ACC112 (cell line): ENCODE results near the gene FIG4.
"Not testable (repeated sequence)": the region's sequence is repeated elsewhere in the genome, so short reads cannot be mapped to it uniquely, and the experiment has no call there.

Experiments used
- H2AFZ ChIP-seq: fragments of 200-600 bp; sonication (generic); one replicate; pipeline ENCODE4 v1.6.0; 2017; ENCODE audit warnings: antibody characterized with exemption, low read length; ENCODE audit not compliant: unreplicated experiment
- H3K27ac ChIP-seq: fragments of 200-600 bp; sonication (generic); 2 replicates; pipeline ENCODE4 v1.5.1; 2014; ENCODE audit warnings: low read depth, mild to moderate bottlenecking, antibody characterized with exemption, low read length, moderate library complexity
- H3K27me3 ChIP-seq: fragments of 200-600 bp; sonication (generic); 2 replicates; pipeline ENCODE4 v1.6.1; 2014; ENCODE audit warnings: mild to moderate bottlenecking, antibody characterized with exemption, low read length, moderate library complexity, mixed read lengths; ENCODE audit not compliant: insufficient read depth
- H3K36me3 ChIP-seq: fragments of 200-600 bp; sonication (generic); 2 replicates; pipeline ENCODE4 v1.6.1; 2016; ENCODE audit warnings: mild to moderate bottlenecking, antibody characterized with exemption, low read length, moderate library complexity, mixed read lengths; ENCODE audit not compliant: insufficient read depth
- H3K4me1 ChIP-seq: fragments of 200-600 bp; sonication (generic); one replicate; pipeline ENCODE4 v1.6.1; 2016; ENCODE audit warnings: low read length, mixed read lengths; ENCODE audit not compliant: insufficient read depth, unreplicated experiment, control insufficient read depth
- H3K4me3 ChIP-seq: fragments of 200-600 bp; sonication (generic); 2 replicates; pipeline ENCODE4 v1.5.1; 2014; ENCODE audit warnings: mild to moderate bottlenecking, low read depth, low read length
- H3K79me2 ChIP-seq: fragments of 200-600 bp; sonication (generic); one replicate; pipeline ENCODE4 v1.6.0; 2016; ENCODE audit warnings: low read length; ENCODE audit not compliant: control insufficient read depth, unreplicated experiment, insufficient read depth

Gene FIG4

DNA sequence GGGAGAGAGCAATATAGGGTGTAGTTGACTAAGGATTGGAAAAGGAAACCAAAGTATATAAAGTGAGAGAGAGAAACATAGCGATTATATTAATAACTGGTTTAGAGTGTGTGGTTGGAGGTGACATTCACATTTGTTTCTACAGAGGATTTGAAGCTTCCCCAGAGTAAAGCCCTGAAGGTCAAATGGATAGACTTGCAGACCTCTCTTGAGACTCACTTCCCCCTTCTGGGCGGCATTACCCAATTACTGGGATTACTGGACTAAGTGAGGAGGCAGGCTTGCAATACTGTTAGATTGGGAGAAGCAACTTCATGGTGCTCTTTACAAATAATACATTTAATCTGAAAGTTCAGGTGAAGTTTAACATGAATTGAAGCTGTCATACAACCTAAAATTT lies 10.7 kb downstream of the FIG4 start:
- Histone ChIP-seq H3K27ac (no peak overlapping the region), H3K27me3 (no peaks in the 10 kb centered on the region), H3K79me2 (no peaks in the 10 kb centered on the region), H2AFZ (no peak overlapping the region), H3K4me1 (no peaks in the 10 kb centered on the region), H3K36me3 (no peaks in the 10 kb centered on the region), H3K4me3 (no peak overlapping the region)

DNA sequence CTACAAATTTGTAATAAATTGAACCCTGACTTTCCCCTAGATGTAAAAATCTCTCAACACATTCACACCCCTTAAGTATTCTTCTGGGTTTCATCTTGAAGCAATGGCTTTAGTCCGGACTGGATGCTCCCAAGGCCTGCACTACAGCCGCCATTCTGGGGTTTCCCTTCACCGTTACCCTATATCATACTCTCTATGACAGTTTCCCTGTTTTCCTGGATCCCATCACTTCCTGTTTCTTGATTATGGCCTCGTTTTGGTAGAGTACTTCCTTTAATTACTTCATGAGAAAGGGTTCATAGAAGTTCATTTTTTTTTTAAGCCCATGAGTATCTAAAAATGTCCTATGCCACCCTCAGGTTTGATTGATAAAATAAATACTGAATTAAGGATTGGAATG lies 11.7 kb downstream of the FIG4 start:
- no peak overlapping the region for H3K27ac ChIP-seq
- no peaks in the 10 kb centered on the region for H3K36me3 ChIP-seq
- H3K4me3 ChIP-seq, result no peak overlapping the region
- H2AFZ ChIP-seq, result no peak overlapping the region
- H3K79me2 ChIP-seq, result no peaks in the 10 kb centered on the region
- H3K27me3 ChIP-seq, result no peaks in the 10 kb centered on the region
- no peaks in the 10 kb centered on the region for H3K4me1 ChIP-seq

GRCh38 chr6:109705258-109705657 lies 14.2 kb downstream of the FIG4 start:
- H3K4me1 ChIP-seq, result no peaks in the 10 kb centered on the region
- no peaks in the 10 kb centered on the region for H3K27me3 ChIP-seq
- no peaks in the 10 kb centered on the region for H3K36me3 ChIP-seq
- H2AFZ ChIP-seq, result no peak overlapping the region
- H3K79me2 ChIP-seq, result no peaks in the 10 kb centered on the region
- H3K27ac ChIP-seq, result no peak overlapping the region
- no peak overlapping the region for H3K4me3 ChIP-seq

- Histone ChIP-seq H3K4me1 (no peaks in the 10 kb centered on the region), H3K27ac (no peak overlapping the region), H3K79me2 (peaks cover 1% of the 10 kb centered on the region), H3K4me3 (no peak overlapping the region), H3K27me3 (no peaks in the 10 kb centered on the region), H2AFZ (no peak overlapping the region), H3K36me3 (no peaks in the 10 kb centered on the region)
These were observed 15.4 kb downstream of the FIG4 start for GRCh38 chr6:109706513-109706912.

GRCh38 chr6:109708099-109708498 lies 17.0 kb downstream of the FIG4 start:
- H3K36me3 ChIP-seq, H3K27me3 ChIP-seq, H2AFZ ChIP-seq, H3K4me3 ChIP-seq, H3K79me2 ChIP-seq, H3K27ac ChIP-seq, H3K4me1 ChIP-seq: not testable (repeated sequence)

DNA sequence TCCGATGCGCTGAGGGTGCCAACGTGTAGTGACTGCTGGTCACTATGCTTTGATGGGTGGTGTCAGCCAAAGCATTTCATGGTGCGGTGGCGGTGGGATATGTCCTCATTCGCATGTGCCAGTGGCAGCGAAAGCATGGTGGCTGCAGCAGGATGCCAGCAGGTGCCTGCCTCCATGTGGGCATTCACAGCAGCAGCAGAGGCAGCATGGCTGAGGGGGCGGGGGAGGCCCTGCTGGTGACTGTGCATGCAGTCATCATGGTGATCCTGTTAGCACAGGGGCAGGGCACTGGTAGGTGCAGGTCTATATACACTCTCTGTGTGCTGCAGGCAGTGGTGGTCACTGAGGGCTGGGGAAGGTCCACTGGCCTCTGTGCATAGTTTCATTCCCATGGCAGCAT lies 22.0 kb downstream of the FIG4 start:
- Histone ChIP-seq H3K79me2 (peaks cover 3% of the 10 kb centered on the region), H3K27ac (no peak overlapping the region), H3K36me3 (no peaks in the 10 kb centered on the region), H3K27me3 (no peaks in the 10 kb centered on the region), H3K4me3 (no peak overlapping the region), H3K4me1 (no peaks in the 10 kb centered on the region), H2AFZ (no peak overlapping the region)

DNA sequence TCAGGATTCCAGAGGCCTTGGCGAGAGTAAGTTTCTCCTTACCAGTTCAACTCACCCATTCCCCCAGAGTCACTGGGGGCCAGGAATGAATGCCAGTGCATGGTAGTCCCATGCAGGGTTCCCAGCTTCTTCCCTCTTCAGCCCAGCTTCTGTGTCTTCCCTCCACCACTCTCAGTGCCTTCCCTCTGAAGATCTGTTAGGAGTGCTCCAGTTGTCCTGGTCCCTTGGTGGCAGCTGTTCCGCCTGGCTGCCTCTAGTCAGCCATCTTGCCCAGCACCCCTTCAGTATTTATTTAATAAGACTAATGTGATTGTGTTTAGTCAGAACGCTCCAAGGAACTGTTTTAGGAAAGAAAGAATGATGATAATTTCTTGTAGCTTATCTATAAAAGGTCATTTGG lies 23.1 kb downstream of the FIG4 start:
- Histone ChIP-seq H3K4me3 (no peak overlapping the region), H3K27ac (no peak overlapping the region), H2AFZ (no peak overlapping the region), H3K36me3 (no peaks in the 10 kb centered on the region), H3K4me1 (no peaks in the 10 kb centered on the region), H3K27me3 (no peaks in the 10 kb centered on the region), H3K79me2 (peaks cover 3% of the 10 kb centered on the region)

- H3K4me3 ChIP-seq, result no peak overlapping the region
- H2AFZ ChIP-seq, result no peak overlapping the region
- H3K79me2 ChIP-seq, result peaks cover 3% of the 10 kb centered on the region
- no peaks in the 10 kb centered on the region for H3K4me1 ChIP-seq
- H3K27ac ChIP-seq, result no peak overlapping the region
- H3K36me3 ChIP-seq, result no peaks in the 10 kb centered on the region
- no peaks in the 10 kb centered on the region for H3K27me3 ChIP-seq
These were observed 23.5 kb downstream of the FIG4 start for GRCh38 chr6:109714611-109715010.

- H3K27me3 ChIP-seq, result no peaks in the 10 kb centered on the region
- peaks cover 3% of the 10 kb centered on the region for H3K79me2 ChIP-seq
- H3K4me3 ChIP-seq, result no peak overlapping the region
- H3K27ac ChIP-seq, result no peak overlapping the region
- H3K4me1 ChIP-seq, result no peaks in the 10 kb centered on the region
- no peaks in the 10 kb centered on the region for H3K36me3 ChIP-seq
- no peak overlapping the region for H2AFZ ChIP-seq
These were observed 24.5 kb downstream of the FIG4 start for GRCh38 chr6:109715616-109716015.

GRCh38 chr6:109717971-109718370 lies 26.9 kb downstream of the FIG4 start:
- H3K27ac ChIP-seq, result no peak overlapping the region
- no peaks in the 10 kb centered on the region for H3K79me2 ChIP-seq

DNA sequence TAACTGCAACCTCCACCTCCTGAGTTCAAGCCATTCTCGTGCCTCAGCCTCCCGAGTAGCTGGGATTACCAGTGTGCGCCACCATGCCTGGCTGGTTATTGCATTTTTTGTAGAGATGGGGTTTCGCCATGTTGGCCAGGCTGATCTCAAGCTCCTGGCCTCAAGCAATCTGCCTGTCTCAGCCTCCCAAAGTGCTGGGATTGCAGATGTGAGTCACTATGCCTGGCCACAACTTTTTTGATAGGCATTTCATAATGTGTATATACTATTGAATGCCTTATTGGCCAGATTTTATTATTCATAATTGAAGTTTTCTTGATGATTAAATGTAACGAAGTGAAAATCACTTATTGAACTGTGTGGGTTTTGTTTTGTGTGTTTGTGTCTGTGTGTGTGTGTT lies 27.9 kb downstream of the FIG4 start:
- H3K27ac ChIP-seq, result no peak overlapping the region
- no peaks in the 10 kb centered on the region for H3K4me1 ChIP-seq
- no peak overlapping the region for H2AFZ ChIP-seq
- H3K4me3 ChIP-seq, result no peak overlapping the region
- no peaks in the 10 kb centered on the region for H3K36me3 ChIP-seq
- H3K79me2 ChIP-seq, result no peaks in the 10 kb centered on the region
- H3K27me3 ChIP-seq, result no peaks in the 10 kb centered on the region

More at GRCh38 chr6:109717971-109718370, 26.9 kb downstream of the FIG4 start:
- H2AFZ ChIP-seq, result no peak overlapping the region
- no peaks in the 10 kb centered on the region for H3K27me3 ChIP-seq
- no peaks in the 10 kb centered on the region for H3K4me1 ChIP-seq
- H3K36me3 ChIP-seq, result no peaks in the 10 kb centered on the region
- H3K4me3 ChIP-seq, result no peak overlapping the region

DNA sequence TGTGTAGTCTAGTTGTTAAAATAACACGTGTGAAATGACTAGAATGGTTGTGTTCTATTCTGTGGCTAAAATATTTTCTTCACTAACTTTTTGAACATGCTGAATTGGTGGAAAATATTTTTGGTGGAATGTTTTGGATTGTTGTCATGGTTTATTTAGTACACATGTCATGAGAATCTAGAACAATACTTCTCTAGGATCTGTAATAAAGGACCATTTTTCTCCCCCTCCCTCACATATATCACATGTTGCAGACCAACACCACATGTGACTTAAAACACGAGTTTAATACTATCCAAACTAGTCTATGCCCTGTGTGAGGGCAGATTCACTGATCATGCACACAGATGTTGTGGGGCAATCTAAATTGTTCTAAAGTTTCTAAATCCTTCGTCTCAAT lies 29.2 kb downstream of the FIG4 start:
- Histone ChIP-seq H3K4me3 (no peak overlapping the region), H3K79me2 (no peaks in the 10 kb centered on the region), H3K36me3 (no peaks in the 10 kb centered on the region), H3K27me3 (no peaks in the 10 kb centered on the region), H3K4me1 (no peaks in the 10 kb centered on the region), H3K27ac (no peak overlapping the region), H2AFZ (no peak overlapping the region)
